Measurements from ENCODE around the gene DLK1.

The DLK1 gene

GRCh38 chr14:100772607-100773165 is 46.0 kb downstream of the DLK1 start:
- no peak for TF ChIP-seq GATA1 (IDR thresholded peaks at IDR 0.05; ENCODE audit: low read depth, low read length)
- TF ChIP-seq POLR2A (IDR thresholded peaks at IDR 0.05; ENCODE audit: low read length): no peak
- DNase-seq: no peak

DNA sequence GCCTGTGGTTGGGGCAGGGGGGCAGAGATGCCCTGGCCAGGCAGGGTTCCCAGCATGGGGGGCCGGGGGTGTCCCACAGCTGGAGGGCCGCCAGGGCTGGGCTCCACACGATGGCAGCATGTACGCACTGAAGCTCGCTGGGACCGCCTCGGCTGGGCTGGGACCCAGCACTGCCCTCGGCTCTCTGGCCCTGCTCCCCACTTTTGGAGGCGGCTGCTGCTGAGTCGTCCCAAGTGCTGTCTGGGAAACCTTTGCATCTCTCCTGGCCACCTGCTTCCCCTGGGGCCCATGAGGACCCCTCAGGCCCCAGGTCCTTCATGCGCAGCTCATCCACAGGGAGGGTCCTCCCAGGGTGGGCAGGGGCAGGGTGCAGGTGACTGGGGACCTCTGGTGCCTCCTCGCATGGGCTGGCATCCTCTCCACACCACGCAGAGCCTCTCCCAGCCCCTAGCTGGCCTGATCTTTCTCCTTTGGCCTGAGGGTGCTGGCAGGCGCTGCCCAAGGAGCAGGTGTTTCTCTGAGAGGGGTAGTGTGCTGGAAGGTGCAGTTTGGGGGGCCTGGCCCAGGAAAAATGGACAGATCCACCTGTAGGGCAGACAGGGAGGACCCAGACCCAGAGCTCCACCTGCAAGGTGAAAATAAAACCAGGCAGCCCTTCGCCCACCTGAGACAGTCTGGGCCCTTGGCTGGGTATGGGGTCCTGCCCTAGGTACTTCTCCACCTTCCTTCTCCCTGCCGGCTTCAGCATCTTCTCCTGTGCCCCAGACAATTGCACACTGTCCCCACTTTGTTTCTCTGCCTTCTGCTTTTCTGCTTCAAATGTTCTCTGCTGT is 46.9 kb downstream of the DLK1 start:
- TF ChIP-seq GATA1 (IDR thresholded peaks at IDR 0.05; ENCODE audit: low read depth, low read length) (no peak), POLR2A (IDR thresholded peaks at IDR 0.05; ENCODE audit: low read length) (no peak)
- no peak for DNase-seq

GRCh38 chr14:100774164-100774537 is 47.5 kb downstream of the DLK1 start:
- no peak for DNase-seq
- TF ChIP-seq GATA1 (IDR thresholded peaks at IDR 0.05; ENCODE audit: low read depth, low read length) (no peak), POLR2A (IDR thresholded peaks at IDR 0.05; ENCODE audit: low read length) (no peak)

- DNase-seq: no peak
- TF ChIP-seq POLR2A (IDR thresholded peaks at IDR 0.05; ENCODE audit: low read length) (no peak), GATA1 (IDR thresholded peaks at IDR 0.05; ENCODE audit: low read depth, low read length) (no peak)
Observed at GRCh38 chr14:100775351-100775830, 48.7 kb downstream of the DLK1 start.

DNA sequence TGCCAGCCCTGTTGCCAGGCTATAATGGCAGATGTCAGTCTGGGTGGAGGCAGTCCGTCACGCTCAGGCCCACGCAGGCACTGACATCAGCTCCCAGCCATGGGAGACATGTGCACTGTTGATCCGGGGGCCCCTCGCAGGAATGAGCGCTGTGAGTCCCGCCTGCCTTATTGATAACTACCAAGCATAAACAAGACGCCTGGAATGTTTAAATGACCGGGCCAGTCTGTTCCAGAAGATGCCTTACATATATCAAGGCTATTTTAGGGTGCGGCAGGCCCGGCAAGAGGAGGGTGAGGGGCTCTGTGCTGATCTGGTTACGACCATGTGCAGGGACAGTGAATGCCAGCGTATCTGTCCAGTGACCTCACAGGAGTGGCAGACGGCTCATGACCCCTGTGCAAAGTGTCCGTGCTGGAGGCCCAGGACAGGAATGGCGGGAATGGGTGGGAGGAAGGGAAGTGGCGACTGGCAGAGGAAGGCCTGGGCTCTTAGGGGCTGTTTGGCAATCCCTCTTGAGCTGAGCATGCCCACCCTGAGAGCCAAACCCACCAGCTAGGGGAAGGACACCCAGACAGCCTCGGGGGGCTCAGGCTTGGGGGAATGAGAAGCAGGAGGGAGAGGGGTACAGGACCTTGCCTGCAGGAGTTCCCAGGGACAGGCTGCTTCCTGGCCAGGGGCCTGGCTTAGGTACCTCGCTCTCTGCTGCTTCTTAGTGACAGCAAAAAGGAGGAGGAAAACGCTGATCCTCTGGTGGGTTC is 49.3 kb downstream of the DLK1 start:
- TF ChIP-seq GATA1 (IDR thresholded peaks at IDR 0.05; ENCODE audit: low read depth, low read length) (no peak), POLR2A (IDR thresholded peaks at IDR 0.05; ENCODE audit: low read length) (no peak)

DNA sequence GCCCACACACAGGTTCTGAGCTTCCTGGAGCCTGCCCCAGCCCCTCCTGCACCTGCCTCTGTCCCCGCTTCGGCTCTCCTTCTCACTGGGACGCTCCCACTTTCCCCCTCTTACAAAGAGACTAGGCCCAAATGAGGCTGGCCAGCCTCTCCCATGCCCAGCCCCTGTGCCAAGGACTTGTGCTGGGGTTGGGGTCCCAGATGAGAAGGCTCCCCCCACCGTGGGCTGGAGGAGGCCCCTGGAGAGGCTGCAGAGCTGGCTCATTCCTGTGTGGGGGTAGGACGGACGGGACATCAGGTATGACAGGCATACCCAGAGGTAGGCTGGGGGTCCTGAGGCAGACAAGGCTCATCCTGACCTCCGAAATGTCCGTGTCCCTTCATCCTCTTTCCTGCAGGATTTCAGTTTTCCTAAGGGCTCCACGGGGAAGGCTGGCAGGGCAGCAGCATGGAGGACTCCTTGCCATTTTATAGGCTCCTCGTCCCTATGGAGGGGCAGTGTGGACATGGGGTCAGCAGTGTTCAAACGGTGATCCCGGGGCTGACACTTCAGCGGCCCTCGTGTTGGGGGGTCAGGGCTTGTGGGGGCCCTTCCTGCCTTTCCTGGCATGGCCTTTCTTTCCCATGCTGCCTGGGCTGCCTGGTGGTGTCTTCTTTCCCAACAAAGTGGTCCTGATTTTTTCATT is 50.1 kb downstream of the DLK1 start:
- TF ChIP-seq GATA1 (IDR thresholded peaks at IDR 0.05; ENCODE audit: low read depth, low read length): no peak

More for the DNA sequence above, 49.3 kb downstream of the DLK1 start:
- DNase-seq: no peak

DNA sequence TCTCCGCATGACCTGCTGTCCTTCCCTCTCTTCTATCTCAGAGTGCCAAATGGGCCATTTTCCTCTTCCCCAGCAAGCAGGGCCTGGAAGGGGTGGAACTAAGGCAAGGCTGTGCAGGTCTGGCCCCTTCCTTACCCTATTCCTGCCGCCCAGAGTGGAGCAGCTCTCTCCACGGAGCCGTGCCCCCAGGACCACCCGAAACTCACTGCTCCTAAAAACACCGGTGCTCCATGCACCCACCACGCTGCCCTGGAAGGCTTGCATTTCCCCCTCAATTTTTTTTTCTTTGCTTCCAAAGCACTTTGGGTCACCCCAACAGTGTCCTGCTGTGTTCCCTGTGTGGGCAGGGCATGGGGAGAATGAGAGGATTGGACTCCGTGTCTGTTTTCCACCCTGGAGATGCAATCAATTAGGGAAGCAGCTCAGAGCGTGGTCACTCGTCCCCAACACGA is 50.7 kb downstream of the DLK1 start:
- TF ChIP-seq POLR2A (IDR thresholded peaks at IDR 0.05; ENCODE audit: low read length) (no peak), GATA1 (IDR thresholded peaks at IDR 0.05; ENCODE audit: low read depth, low read length) (no peak)
- no peak for DNase-seq

More for the DNA sequence above, 50.1 kb downstream of the DLK1 start:
- DNase-seq: no peak

GRCh38 chr14:100777818-100778525 is 51.3 kb downstream of the DLK1 start:
- no peak for DNase-seq
- TF ChIP-seq POLR2A (IDR thresholded peaks at IDR 0.05; ENCODE audit: low read length) (no peak), GATA1 (IDR thresholded peaks at IDR 0.05; ENCODE audit: low read depth, low read length) (no peak)

DNA sequence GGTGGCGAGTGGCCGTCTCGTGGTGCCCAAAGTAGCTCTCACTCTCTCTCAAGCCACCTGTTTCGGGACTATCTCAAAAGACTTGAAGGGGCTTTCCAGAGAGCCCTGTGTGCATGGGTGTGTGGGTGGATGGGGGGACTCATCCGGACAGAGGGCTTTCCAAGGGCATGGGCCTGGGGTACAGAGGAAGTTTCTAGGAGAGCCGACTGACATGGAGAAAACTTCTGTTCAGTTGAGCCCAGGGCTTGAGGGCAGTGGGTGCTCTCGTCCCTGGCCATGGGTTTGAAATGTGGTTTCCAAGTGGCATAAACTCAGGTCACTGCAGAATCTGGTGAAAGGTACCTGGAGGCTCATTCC is 51.8 kb downstream of the DLK1 start:
- no peak for TF ChIP-seq POLR2A (IDR thresholded peaks at IDR 0.05; ENCODE audit: low read length)
- TF ChIP-seq GATA1 (IDR thresholded peaks at IDR 0.05; ENCODE audit: low read depth, low read length): no peak
- no peak for DNase-seq

DNA sequence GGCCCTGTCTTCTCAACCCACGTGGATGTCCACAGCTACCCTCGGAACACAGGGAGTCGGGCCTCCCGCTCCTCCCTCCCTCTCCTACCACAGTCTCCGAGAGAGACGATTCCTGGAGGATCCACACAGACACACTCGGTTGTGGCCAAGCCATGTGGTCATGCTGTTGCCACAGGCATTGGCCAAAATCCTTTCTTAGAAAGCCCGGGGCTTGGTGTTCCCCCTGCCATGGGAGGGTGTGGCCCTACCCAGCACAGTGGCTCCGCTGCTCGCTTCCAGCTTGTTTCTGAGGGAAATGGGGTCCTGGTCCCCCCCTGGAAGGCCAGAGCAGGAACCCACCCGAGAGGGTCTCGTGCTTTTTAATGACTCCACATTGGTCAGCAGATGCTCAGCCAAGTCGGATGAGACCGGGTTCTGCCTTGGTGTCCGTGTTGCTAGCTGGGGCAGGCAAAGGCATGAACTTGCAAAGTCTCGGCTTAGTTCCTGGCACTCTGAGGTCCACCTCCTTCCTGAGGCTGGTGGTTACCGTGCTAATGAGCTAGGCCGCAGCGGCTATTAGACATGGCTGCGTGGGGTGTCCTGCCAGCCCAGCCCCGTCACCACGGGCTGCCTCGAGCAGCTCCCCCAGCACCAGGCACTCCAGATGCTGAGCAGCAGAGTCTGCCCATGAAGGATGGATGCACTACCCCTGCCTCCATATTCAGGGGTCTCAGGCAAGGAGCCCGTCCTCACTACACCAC is 52.4 kb downstream of the DLK1 start:
- TF ChIP-seq GATA1 (IDR thresholded peaks at IDR 0.05; ENCODE audit: low read depth, low read length) (no peak), POLR2A (IDR thresholded peaks at IDR 0.05; ENCODE audit: low read length) (no peak)

GRCh38 chr14:100779691-100780080 is 53.0 kb downstream of the DLK1 start:
- DNase-seq: no peak

More for the DNA sequence above, 52.4 kb downstream of the DLK1 start:
- DNase-seq: no peak

DNA sequence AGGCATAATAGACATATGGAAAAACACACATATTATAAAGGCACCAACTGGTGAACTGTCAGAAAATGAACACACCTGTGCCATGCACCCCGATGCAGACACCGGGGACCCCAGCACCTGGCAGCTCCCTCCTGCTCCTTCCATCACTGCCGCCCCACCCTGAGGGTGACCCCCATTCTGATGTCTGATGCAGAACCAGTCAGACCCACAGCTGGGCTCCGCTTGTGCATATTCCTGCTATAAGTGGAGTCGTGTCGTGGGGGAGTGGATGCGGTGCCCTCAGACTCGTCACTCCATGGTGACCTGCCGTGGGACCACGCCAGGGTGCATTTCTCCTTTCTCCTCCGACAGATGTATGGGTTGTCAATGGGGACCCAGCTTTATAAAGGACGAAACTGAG is 53.6 kb downstream of the DLK1 start:
- TF ChIP-seq GATA1 (IDR thresholded peaks at IDR 0.05; ENCODE audit: low read depth, low read length) (no peak), POLR2A (IDR thresholded peaks at IDR 0.05; ENCODE audit: low read length) (no peak)
- DNase-seq: no peak

More at GRCh38 chr14:100779691-100780080, 53.0 kb downstream of the DLK1 start:
- TF ChIP-seq GATA1 (IDR thresholded peaks at IDR 0.05; ENCODE audit: low read depth, low read length): no peak
- no peak for TF ChIP-seq POLR2A (IDR thresholded peaks at IDR 0.05; ENCODE audit: low read length)
